Measurements from ENCODE around the gene TAF6. TPM values are rescaled to one million over a fixed set of nuclear protein-coding genes. Genes with fewer than 3 reads are reported as not detected.

TAF6 gene
- total and polyA plus RNA-seq, 2 of the 4 experiments (the other 2 are of a cell fraction): 11.3 to 55.3 TPM

GRCh38 chr7:100093925-100094486 is 25.2 kb downstream of the TAF6 start:
- Histone ChIP-seq H2BK15ac (ENCODE audit: low read depth, low read length) (no peak overlapping the region), H3K9me1 (ENCODE audit: insufficient read depth, low read length) (peaks cover 9% of the 10 kb centered on the region), H3K79me1 (ENCODE audit: low read depth in 1 of 2, low read length in 2 of 2) (peaks cover 44 to 83% of the 10 kb centered on the region in 2 experiments), H2BK20ac (ENCODE audit: low read depth, low read length) (no peak overlapping the region), H3K36me3 (ENCODE audit: control insufficient read depth, insufficient read depth, low read length) (peaks cover 76% of the 10 kb centered on the region), H3K4ac (ENCODE audit: low read depth, low read length) (no peak overlapping the region), H3K27ac (ENCODE audit: insufficient read depth, low read length) (no peak overlapping the region), H3K9ac (ENCODE audit: low read depth, low read length) (no peak overlapping the region), H2BK5ac (ENCODE audit: low read depth, low read length, poor library complexity, severe bottlenecking) (no peak overlapping the region), H3K4me3 (ENCODE audit: insufficient read depth, low read depth, low read length) (no peak overlapping the region), H3K18ac (ENCODE audit: low read depth, low read length) (no peak overlapping the region), H4K91ac (ENCODE audit: insufficient read depth, low read depth, low read length) (no peak overlapping the region), H3K56ac (ENCODE audit: extremely low read depth, insufficient read depth, low read length) (no peak overlapping the region), H4K5ac (ENCODE audit: low read depth, low read length) (no peak overlapping the region), H2AK5ac (ENCODE audit: low read depth, low read length) (no peak overlapping the region), H2BK120ac (ENCODE audit: low read depth, low read length) (no peak overlapping the region), H4K20me1 (ENCODE audit: insufficient read depth, low read length) (peaks cover 15% of the 10 kb centered on the region), H2AK9ac (replicated peaks; ENCODE audit: low read depth, low read length, poor library complexity) (no peak overlapping the region), H2AFZ (replicated peaks; ENCODE audit: low read length, poor library complexity) (no peak overlapping the region), H3K27me3 (ENCODE audit: control insufficient read depth, insufficient read depth, low read length) (no peaks in the 10 kb centered on the region), H3K23ac (ENCODE audit: low read depth, low read length) (no peak overlapping the region), H4K8ac (ENCODE audit: low read depth in 2 of 2, low read length in 2 of 2) (no peak overlapping the region), H3K9me3 (ENCODE audit: control insufficient read depth, insufficient read depth, low read length) (no peaks in the 10 kb centered on the region), H3K4me1 (ENCODE audit: control insufficient read depth, insufficient read depth, low read length) (peaks cover 4% of the 10 kb centered on the region), H3K4me2 (ENCODE audit: low read depth, low read length) (no peak overlapping the region), H3K14ac (replicated peaks; ENCODE audit: low read depth, low read length) (no peak overlapping the region)
- intact Hi-C loops (cut with micrococcal nuclease): no loop called here
- dilution Hi-C loops (cut with HindIII; ENCODE audit: low sequenced_read_pairs, unreplicated experiment): no loop called here
- ChIA-PET POLR2A (ENCODE audit: unreplicated experiment) (no interaction called here), CTCF (no interaction called here)
- in situ Hi-C loops (cut with MboI; ENCODE audit: low sequenced_read_pairs): no loop called here
- no TSS peak for BruUV-seq (replicated peaks)
- no peak for DNase-seq
- ATAC-seq (ENCODE audit: low read depth): no peak
- 92% methylated on average over 9 of the region's 16 CpGs; no CpG with 5 or more reads in 1 of the 2 experiments for WGBS, 2 experiments (ENCODE audit: extremely low coverage in 2 of 2, insufficient read length in 1 of 2)
- TF ChIP-seq MAFK (IDR thresholded peaks at IDR 0.05; ENCODE audit: low read depth, low read length) (peak; percentile 97), USF2 (IDR thresholded peaks at IDR 0.05; ENCODE audit: low read depth, low read length) (no peak), RFX5 (IDR thresholded peaks at IDR 0.05; ENCODE audit: low read depth, low read length) (no peak)
